ENCODE data around the gene HK1. TPM values are rescaled to one million over a fixed set of nuclear protein-coding genes. Genes with fewer than 3 reads are reported as not detected.

Gene HK1
- total RNA-seq, 1 donor from 2014 or later = 65.6 TPM

DNA sequence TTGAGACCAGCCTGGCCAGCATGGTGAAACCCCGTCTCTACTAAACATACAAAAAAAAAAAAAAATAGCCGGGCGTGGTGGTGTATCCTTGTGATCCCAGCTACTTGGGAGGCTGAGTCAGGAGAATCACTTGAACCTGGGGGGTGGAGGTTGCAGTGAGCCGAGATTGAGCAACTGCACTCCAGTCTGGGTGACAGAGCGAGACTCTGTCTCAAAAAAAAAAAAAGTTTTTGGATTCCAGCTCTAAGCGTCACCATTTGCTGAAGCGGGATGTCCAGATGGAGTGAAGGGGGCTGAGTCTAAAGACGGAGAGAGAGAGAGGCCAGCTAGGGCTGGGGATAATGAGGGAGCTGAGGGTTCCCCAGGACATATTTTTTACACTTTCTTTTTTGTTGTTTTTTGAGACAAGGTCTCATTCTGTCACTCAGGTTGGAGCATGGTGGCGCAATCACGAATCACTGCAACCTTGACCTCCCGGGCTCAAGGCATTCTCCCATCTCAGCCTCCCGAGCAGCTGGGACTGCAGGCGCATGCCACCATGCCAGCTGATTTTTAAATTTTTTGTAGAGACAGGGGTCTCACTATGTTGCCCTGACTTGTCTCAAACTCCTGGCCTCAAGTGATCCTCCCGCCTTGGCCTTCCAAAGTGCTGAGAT lies 9.4 kb upstream of the HK1 start:
- Mint-ChIP-seq H3K4me1 (no peaks in the 10 kb centered on the region), H3K27ac (no peak overlapping the region), H3K36me3 (no peaks in the 10 kb centered on the region), H3K27me3 (ENCODE audit: low read depth) (peaks cover 7% of the 10 kb centered on the region), H3K4me3 (no peak overlapping the region), H3K9me3 (peaks cover 9% of the 10 kb centered on the region)
- no peak for DNase-seq (ENCODE audit: low spot score in 2 of 2, unreplicated experiment in 2 of 2)
- TF ChIP-seq, protein P1, sequence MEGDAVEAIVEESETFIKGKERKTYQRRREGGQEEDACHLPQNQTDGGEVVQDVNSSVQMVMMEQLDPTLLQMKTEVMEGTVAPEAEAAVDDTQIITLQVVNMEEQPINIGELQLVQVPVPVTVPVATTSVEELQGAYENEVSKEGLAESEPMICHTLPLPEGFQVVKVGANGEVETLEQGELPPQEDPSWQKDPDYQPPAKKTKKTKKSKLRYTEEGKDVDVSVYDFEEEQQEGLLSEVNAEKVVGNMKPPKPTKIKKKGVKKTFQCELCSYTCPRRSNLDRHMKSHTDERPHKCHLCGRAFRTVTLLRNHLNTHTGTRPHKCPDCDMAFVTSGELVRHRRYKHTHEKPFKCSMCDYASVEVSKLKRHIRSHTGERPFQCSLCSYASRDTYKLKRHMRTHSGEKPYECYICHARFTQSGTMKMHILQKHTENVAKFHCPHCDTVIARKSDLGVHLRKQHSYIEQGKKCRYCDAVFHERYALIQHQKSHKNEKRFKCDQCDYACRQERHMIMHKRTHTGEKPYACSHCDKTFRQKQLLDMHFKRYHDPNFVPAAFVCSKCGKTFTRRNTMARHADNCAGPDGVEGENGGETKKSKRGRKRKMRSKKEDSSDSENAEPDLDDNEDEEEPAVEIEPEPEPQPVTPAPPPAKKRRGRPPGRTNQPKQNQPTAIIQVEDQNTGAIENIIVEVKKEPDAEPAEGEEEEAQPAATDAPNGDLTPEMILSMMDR (IDR thresholded peaks at IDR 0.05; ENCODE audit: unreplicated experiment) = no peak

DNA sequence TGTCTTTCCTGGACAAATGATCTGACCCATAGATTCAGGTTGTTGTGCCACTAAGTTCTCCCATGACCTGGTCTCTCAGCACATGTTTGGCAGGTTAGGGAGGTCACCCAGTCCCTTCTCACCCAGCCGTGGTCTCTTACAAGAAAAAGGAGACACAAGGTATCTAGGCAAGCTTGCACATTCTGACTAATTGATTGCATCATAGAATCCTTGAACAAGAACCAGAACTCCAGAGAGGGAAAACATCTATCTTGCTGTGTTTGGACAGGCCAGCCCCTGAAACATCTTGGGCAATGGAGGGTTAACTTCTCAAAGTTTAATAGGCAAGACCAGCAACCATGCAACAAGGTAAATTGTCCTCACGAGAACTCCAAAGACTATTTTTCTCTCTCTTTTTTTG lies 8.5 kb upstream of the HK1 start:
- Mint-ChIP-seq H3K27ac (no peak overlapping the region), H3K4me3 (no peak overlapping the region), H3K9me3 (peaks cover 9% of the 10 kb centered on the region), H3K4me1 (no peaks in the 10 kb centered on the region), H3K27me3 (ENCODE audit: low read depth) (peaks cover 7% of the 10 kb centered on the region), H3K36me3 (no peaks in the 10 kb centered on the region)
- TF ChIP-seq, protein P1 (IDR thresholded peaks at IDR 0.05; ENCODE audit: unreplicated experiment) = no peak
- no peak for DNase-seq (ENCODE audit: low spot score in 2 of 2, unreplicated experiment in 2 of 2)

DNA sequence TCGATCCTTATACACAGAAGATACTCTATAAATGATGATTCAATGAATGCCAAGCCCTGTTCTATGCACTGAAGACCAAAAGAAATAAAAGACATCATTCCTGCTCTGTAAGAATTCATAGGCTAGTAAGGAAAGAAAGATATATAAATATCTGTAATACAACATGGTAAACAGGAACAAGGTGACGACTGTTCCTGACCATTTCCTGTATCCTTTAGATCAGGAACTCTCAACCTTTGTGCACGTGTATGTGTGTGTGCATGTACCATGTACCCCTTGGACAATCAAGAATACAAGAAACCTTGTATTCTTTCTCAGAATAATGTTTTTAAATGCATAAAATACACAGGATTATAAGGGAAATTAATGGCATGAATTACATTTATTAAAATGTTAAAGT lies 7.3 kb upstream of the HK1 start:
- H3K36me3 Mint-ChIP-seq = no peaks in the 10 kb centered on the region
- TF ChIP-seq, protein P1 (IDR thresholded peaks at IDR 0.05; ENCODE audit: unreplicated experiment) = no peak
- peaks cover 2% of the 10 kb centered on the region for H3K27me3 Mint-ChIP-seq (ENCODE audit: low read depth)
- peaks cover 9% of the 10 kb centered on the region for H3K9me3 Mint-ChIP-seq
- H3K4me3 Mint-ChIP-seq = no peak overlapping the region
- DNase-seq (ENCODE audit: low spot score in 2 of 2, unreplicated experiment in 2 of 2) = no peak
- H3K27ac Mint-ChIP-seq = no peak overlapping the region
- no peaks in the 10 kb centered on the region for H3K4me1 Mint-ChIP-seq

DNA sequence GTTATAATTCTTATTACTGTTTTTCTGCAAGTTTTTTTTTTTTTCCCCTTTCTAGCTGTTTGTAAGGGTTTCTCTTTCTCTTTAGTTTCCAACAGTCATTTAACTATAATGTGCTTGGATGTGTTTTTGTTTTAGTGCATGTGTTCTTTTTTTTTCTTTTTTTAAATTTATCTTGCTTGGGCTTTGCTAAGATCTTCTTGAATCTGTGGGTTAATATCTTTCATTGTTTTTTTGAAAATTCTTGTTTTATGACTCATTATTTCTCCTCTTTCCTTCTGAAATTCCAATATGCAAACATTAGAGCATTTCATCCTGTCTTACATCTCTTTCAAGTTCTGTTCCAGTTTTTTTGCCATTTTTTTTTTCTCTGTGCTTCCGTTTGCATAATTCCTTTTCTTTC lies 5.7 kb upstream of the HK1 start:
- H3K9me3 Mint-ChIP-seq = peaks cover 9% of the 10 kb centered on the region
- no peak for DNase-seq (ENCODE audit: low spot score in 2 of 2, unreplicated experiment in 2 of 2)
- H3K4me3 Mint-ChIP-seq = no peak overlapping the region
- H3K36me3 Mint-ChIP-seq = no peaks in the 10 kb centered on the region
- H3K27me3 Mint-ChIP-seq (ENCODE audit: low read depth) = peaks cover 2% of the 10 kb centered on the region
- H3K4me1 Mint-ChIP-seq = no peaks in the 10 kb centered on the region
- H3K27ac Mint-ChIP-seq = no peak overlapping the region
- TF ChIP-seq, protein P1 (IDR thresholded peaks at IDR 0.05; ENCODE audit: unreplicated experiment) = no peak

DNA sequence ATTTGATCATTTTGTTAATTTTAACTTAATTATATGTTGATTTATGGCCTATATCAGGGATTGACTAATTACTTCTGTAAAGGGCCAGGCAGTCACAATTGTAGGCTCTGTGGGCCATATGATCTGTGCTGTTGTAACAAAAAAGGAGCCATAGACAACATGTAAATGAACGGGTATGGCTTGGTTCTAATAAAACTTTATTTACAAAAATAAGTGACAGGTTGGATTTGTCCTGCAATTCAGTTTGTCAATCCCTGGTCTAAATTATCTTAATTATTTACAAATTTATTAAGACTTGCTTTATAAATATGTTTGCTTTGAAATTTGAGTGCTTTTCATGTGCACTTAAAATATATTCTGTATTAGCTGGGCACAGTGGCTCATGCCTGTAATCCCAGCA lies 2.9 kb upstream of the HK1 start:
- Mint-ChIP-seq H3K36me3 (no peaks in the 10 kb centered on the region), H3K4me3 (no peak overlapping the region), H3K4me1 (peaks cover 9% of the 10 kb centered on the region), H3K9me3 (peaks cover 9% of the 10 kb centered on the region), H3K27me3 (ENCODE audit: low read depth) (no peaks in the 10 kb centered on the region), H3K27ac (no peak overlapping the region)
- TF ChIP-seq, protein P1 (IDR thresholded peaks at IDR 0.05; ENCODE audit: unreplicated experiment) = no peak
- DNase-seq (ENCODE audit: low spot score in 2 of 2, unreplicated experiment in 2 of 2) = no peak

DNA sequence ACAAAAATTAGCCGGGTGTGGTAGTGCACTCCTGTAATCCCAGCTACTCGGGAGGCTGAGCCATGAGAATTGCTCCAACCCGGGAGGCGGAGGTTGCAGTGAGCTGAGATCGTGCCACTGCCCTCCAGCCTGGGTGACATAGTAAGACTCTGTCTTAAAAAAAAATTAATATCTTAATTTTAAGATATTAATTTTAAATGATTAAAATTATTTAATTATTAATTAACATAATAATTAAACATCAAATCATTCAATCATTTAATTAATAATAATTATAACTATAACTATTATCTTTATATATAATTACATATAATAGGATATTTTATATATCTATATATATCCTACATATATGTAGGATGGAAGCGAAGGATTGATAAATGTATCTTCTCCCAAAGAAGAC lies 1.8 kb upstream of the HK1 start:
- no peaks in the 10 kb centered on the region for H3K27me3 Mint-ChIP-seq (ENCODE audit: low read depth)
- H3K9me3 Mint-ChIP-seq = peaks cover 9% of the 10 kb centered on the region
- no peaks in the 10 kb centered on the region for H3K36me3 Mint-ChIP-seq
- H3K4me3 Mint-ChIP-seq = no peak overlapping the region
- no peak overlapping the region for H3K27ac Mint-ChIP-seq
- TF ChIP-seq, protein P1 (IDR thresholded peaks at IDR 0.05; ENCODE audit: unreplicated experiment) = no peak
- peaks cover 9% of the 10 kb centered on the region for H3K4me1 Mint-ChIP-seq
- no peak for DNase-seq (ENCODE audit: low spot score in 2 of 2, unreplicated experiment in 2 of 2)
